PC-3 (cell line): ENCODE data around the gene TXNL4A. TPM values are rescaled to one million over a fixed set of nuclear protein-coding genes. Genes with fewer than 3 reads are reported as not detected.

ENCODE experiments used
- ATAC-seq: fragments of 200-7000 bp; cut with Tn5 transposase; 2 replicates; pipeline ENCODE4 v1.9.1; 2020; ENCODE audit warnings: mild to moderate bottlenecking, moderate library complexity
- Bru-seq: library from RNA; stranded (reverse); fragments of 400-500 nt; gene quantifications from one replicate; lab custom pipeline; 2021; lab: Mats Ljungman, UMichigan
- BruChase-seq, 2 experiments: library from RNA; stranded (reverse); fragments of 400-500 nt; gene quantifications; one replicate each; lab custom pipeline; 2021; lab: Mats Ljungman, UMichigan
- BruUV-seq: library from RNA; stranded (reverse); fragments of 400-500 nt; replicated peaks from 2 replicates; lab custom pipeline; 2021; lab: Mats Ljungman, UMichigan
- CTCF ChIA-PET: fragments of 300-600 bp; sonication (Branson Sonifier 250); formaldehyde crosslinking; loops from one replicate; lab custom pipeline; 2022; ENCODE audit warnings: antibody characterized with exemption; lab: Charles Lee
- POLR2A ChIA-PET: fragments of 300-600 bp; sonication (Branson Sonifier 250); formaldehyde crosslinking; loops from one replicate; lab custom pipeline; 2022; ENCODE audit warnings: antibody characterized with exemption; ENCODE audit not compliant: unreplicated experiment; lab: Charles Lee
- DNase-seq: peaks from one replicate; pipeline ENCODE4 v3.0.0-alpha.2; 2015
- H2AFZ ChIP-seq: fragments of 300-600 bp; sonication (generic); 2 replicates; pipeline ENCODE4 v1.6.0; 2016; ENCODE audit warnings: antibody characterized with exemption, low read length
- H3F3A ChIP-seq: fragments of 300-600 bp; sonication (generic); one replicate; pipeline ENCODE4 v1.6.0; 2017; ENCODE audit warnings: antibody characterized with exemption, low read length, control low read depth, mild to moderate bottlenecking; ENCODE audit not compliant: unreplicated experiment
- H3K27ac ChIP-seq: fragments of 300-600 bp; sonication (generic); 2 replicates; pipeline ENCODE4 v1.5.1; 2016; ENCODE audit warnings: mild to moderate bottlenecking, low read length
- H3K27me3 ChIP-seq: fragments of 300-600 bp; sonication (generic); 2 replicates; pipeline ENCODE4 v1.6.1; 2016; ENCODE audit warnings: low read length, mixed read lengths
- H3K36me3 ChIP-seq: fragments of 300-600 bp; sonication (generic); 2 replicates; pipeline ENCODE4 v1.6.1; 2016; ENCODE audit warnings: low read depth, mixed run types, low read length, mixed read lengths
- H3K4me1 ChIP-seq: fragments of 300-600 bp; sonication (generic); 2 replicates; pipeline ENCODE4 v1.5.1; 2016; ENCODE audit warnings: low read length; ENCODE audit not compliant: insufficient read depth
- H3K4me2 ChIP-seq: fragments of 300-600 bp; sonication (generic); 2 replicates; pipeline ENCODE4 v1.6.0; 2016; ENCODE audit warnings: low read length
- H3K4me3 ChIP-seq: fragments of 300-600 bp; sonication (generic); 2 replicates; pipeline ENCODE4 v1.5.1; 2016; ENCODE audit warnings: mild to moderate bottlenecking, low read length, mixed read lengths
- H3K79me2 ChIP-seq: fragments of 300-600 bp; sonication (generic); 2 replicates; pipeline ENCODE4 v1.6.1; 2017; ENCODE audit warnings: low read length, mixed read lengths
- H3K9ac ChIP-seq: fragments of 300-600 bp; sonication (generic); 2 replicates; pipeline ENCODE4 v1.6.0; 2016; ENCODE audit warnings: mild to moderate bottlenecking, low read length
- H3K9me2 ChIP-seq: fragments of 300-600 bp; sonication (generic); replicated peaks from 2 replicates; pipeline ENCODE4 v1.6.1; 2016; ENCODE audit warnings: mixed run types, low read length, mixed read lengths
- H3K9me3 ChIP-seq: fragments of 300-600 bp; sonication (generic); 2 replicates; pipeline ENCODE4 v1.6.1; 2016; ENCODE audit warnings: low read length, mixed read lengths
- H4K20me1 ChIP-seq: fragments of 300-600 bp; sonication (generic); 2 replicates; pipeline ENCODE4 v1.6.1; 2016; ENCODE audit warnings: low read length, mixed read lengths
- EZH2 ChIP-seq: fragments of 300-600 bp; sonication (generic); IDR thresholded peaks from one replicate; pipeline ENCODE4 v1.6.1; 2017; ENCODE audit warnings: antibody characterized with exemption, mild to moderate bottlenecking, low read length; ENCODE audit not compliant: unreplicated experiment
- EZH2phosphoT487 ChIP-seq: fragments of 300-600 bp; sonication (generic); IDR thresholded peaks from 2 replicates; pipeline ENCODE4 v1.6.1; 2018; ENCODE audit warnings: mild to moderate bottlenecking, antibody characterized with exemption, low read length, borderline replicate concordance
- intact Hi-C: fragments of 100-400 bp; cut with micrococcal nuclease; formaldehyde crosslinking; loops from 2 replicates; pipeline ENCODE4 v1.9.0; 2023
- long read RNA-seq: library from polyadenylated mRNA; unstranded; transcript quantifications from one replicate; pipeline ENCODE4 v2.0.0, GENCODE V29; 2021; ENCODE audit not compliant: unreplicated experiment
- total RNA-seq: library from RNA; depleted of rRNA; stranded (reverse); fragments of >200 nt; gene quantifications from 2 replicates; pipeline ENCODE4 v1.2.3, GENCODE V29; 2014; rRNA removed
- TF ChIP-seq, protein P1 (sequence below): fragments of 300-600 bp; sonication (generic); conservative IDR thresholded peaks from 2 replicates; pipeline ENCODE4 v1.5.1; 2017; ENCODE audit warnings: antibody characterized with exemption, low read depth, mild to moderate bottlenecking, low read length

The TXNL4A gene
- total RNA-seq (148 and 159 TPM in 2 replicates), Bru-seq, nascent RNA (percentile 73 among the genes with signal in this experiment), BruChase-seq, experiment 1, labeled RNA remaining after a 6-hour chase (percentile 76 among the genes with signal in this experiment), BruChase-seq, experiment 2, labeled RNA remaining after a 2-hour chase (percentile 73 among the genes with signal in this experiment)
- long read RNA-seq, transcript TXNL4A-202 (4 exons, 803 nt) = minor isoform, 8 of 207 reads
- long read RNA-seq, transcript TXNL4A-201 (3 exons, 3,504 nt) = major isoform, 132 of 207 reads
- long read RNA-seq, partial matches to known transcripts = 33 of 207 reads
- long read RNA-seq, other reads (novel, unspliced or antisense) = 30 of 207 reads

- TSS peak; percentile 80 for BruUV-seq
- ATAC-seq (peak; percentile 96), DNase-seq (peak; percentile 92)
- Histone ChIP-seq H2AFZ (peak within 1 kb of the TSS; percentile 91), H4K20me1 (peaks cover 41% of the 10 kb centered on the region), H3K4me2 (peak within 1 kb of the TSS; percentile 96), H3K9me2 (no peaks in the 10 kb centered on the region), H3K27ac (peak within 1 kb of the TSS; percentile 79), H3K9ac (peak within 1 kb of the TSS; percentile 99), H3K36me3 (peaks cover 20% of the 10 kb centered on the region; the same call in 1 of the 2 replicates), H3K27me3 (no peaks in the 10 kb centered on the region), H3K4me3 (peak within 1 kb of the TSS; percentile 90), H3K4me1 (peaks cover 15% of the 10 kb centered on the region), H3K9me3 (no peaks in the 10 kb centered on the region), H3F3A (no peaks in the 10 kb centered on the region), H3K79me2 (peaks cover 52% of the 10 kb centered on the region)
- TF ChIP-seq EZH2 = no peak
- TF ChIP-seq, protein P1, sequence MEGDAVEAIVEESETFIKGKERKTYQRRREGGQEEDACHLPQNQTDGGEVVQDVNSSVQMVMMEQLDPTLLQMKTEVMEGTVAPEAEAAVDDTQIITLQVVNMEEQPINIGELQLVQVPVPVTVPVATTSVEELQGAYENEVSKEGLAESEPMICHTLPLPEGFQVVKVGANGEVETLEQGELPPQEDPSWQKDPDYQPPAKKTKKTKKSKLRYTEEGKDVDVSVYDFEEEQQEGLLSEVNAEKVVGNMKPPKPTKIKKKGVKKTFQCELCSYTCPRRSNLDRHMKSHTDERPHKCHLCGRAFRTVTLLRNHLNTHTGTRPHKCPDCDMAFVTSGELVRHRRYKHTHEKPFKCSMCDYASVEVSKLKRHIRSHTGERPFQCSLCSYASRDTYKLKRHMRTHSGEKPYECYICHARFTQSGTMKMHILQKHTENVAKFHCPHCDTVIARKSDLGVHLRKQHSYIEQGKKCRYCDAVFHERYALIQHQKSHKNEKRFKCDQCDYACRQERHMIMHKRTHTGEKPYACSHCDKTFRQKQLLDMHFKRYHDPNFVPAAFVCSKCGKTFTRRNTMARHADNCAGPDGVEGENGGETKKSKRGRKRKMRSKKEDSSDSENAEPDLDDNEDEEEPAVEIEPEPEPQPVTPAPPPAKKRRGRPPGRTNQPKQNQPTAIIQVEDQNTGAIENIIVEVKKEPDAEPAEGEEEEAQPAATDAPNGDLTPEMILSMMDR = no peak
- TF ChIP-seq EZH2phosphoT487 = no peak
- intact Hi-C loops = loop anchor here (2.0 to 10.0 kb wide), 2 partner anchors 44 to 54 kb away; no protein-coding TSS in a partner anchor
- ChIA-PET CTCF (no interaction called here), POLR2A (no interaction called here)
Measured at GRCh38 chr18:79988451-79989194, at the start of gene TXNL4A. Gene TXNL4A (minus strand): TSS chr18:79988563. CDS start chr18:79988392, 171 bp downstream.

DNA sequence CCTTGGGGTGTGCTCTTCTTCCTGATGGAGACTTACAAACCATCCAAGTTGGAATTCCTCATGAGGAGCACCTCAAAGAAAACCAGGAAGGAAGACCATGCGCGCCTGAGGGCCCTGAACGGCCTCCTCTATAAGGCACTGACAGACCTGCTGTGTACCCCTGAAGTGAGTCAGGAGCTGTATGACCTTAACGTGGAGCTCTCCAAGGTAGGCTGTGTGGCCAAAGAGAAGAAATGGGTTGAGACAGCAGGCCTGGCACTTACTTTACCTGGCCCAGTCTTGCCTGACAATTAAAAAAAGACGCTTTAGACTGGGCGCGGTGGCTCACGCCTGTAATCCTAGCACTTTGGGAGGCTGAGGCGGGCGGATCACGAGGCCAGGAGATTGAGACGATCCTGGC, 48.9 kb upstream of the TXNL4A start:
- Histone ChIP-seq H3K9me3 (no peaks in the 10 kb centered on the region), H3K36me3 (peaks cover 17% of the 10 kb centered on the region; the same call in 1 of the 2 replicates), H3K9me2 (no peaks in the 10 kb centered on the region), H3K4me1 (peaks cover 14% of the 10 kb centered on the region; the same call in 1 of the 2 replicates), H3F3A (no peaks in the 10 kb centered on the region), H4K20me1 (peaks cover 6% of the 10 kb centered on the region; the same call in 1 of the 2 replicates), H2AFZ (no peak overlapping the region), H3K79me2 (peaks cover 40% of the 10 kb centered on the region), H3K27ac (no peak overlapping the region), H3K9ac (no peak overlapping the region), H3K4me2 (no peak overlapping the region), H3K4me3 (no peak overlapping the region), H3K27me3 (no peaks in the 10 kb centered on the region)
- no peak for DNase-seq
- TF ChIP-seq EZH2 (no peak), EZH2phosphoT487 (no peak)
- TF ChIP-seq, protein P1 = no peak
- intact Hi-C loops = no loop called here
- CTCF ChIA-PET = no interaction called here
- BruUV-seq = no TSS peak
- no peak for ATAC-seq
- POLR2A ChIA-PET = no interaction called here
